ENCODE measurements around the gene ADGRA3. TPM values are rescaled to one million over a fixed set of nuclear protein-coding genes. Genes with fewer than 3 reads are reported as not detected.

ADGRA3 gene
- total RNA-seq, 1 experiment from 2014 or later, result 41.2 TPM

GRCh38 chr4:22483551-22483981 is 32.3 kb downstream of the ADGRA3 start:
- Histone ChIP-seq H3K36me3 (ENCODE audit: control insufficient read depth, insufficient read depth, low read length) (no peaks in the 10 kb centered on the region), H3K27ac (ENCODE audit: low read length) (no peak overlapping the region), H3K4me3 (ENCODE audit: low read depth in 2 of 2, low read length in 2 of 2) (no peak overlapping the region), H3K4me1 (ENCODE audit: control insufficient read depth, insufficient read depth, low read length) (peaks cover 12% of the 10 kb centered on the region), H3K27me3 (ENCODE audit: control insufficient read depth, insufficient read depth, low read length) (no peaks in the 10 kb centered on the region), H3K9me3 (ENCODE audit: control insufficient read depth, insufficient read depth, low read depth, low read length) (no peaks in the 10 kb centered on the region)
- ChIA-PET CTCF (no interaction called here), POLR2A (no interaction called here)
- DNase-seq (ENCODE audit: low read depth, low spot score) (no peak), ATAC-seq (no peak)
- no TSS peak for BruUV-seq (replicated peaks)
- intact Hi-C loops (cut with micrococcal nuclease; ENCODE audit: unreplicated experiment) (no loop called here), in situ Hi-C loops (cut with HindIII; ENCODE audit: low pct_unique_long_range_greater_than_20kb, low sequenced_read_pairs) (no loop called here)
- no peak for TF ChIP-seq POLR2AphosphoS5 (IDR thresholded peaks at IDR 0.05; ENCODE audit: low read depth, low read length)
- no peak for TF ChIP-seq SIN3A (IDR thresholded peaks at IDR 0.05; ENCODE audit: borderline replicate concordance, insufficient read depth, low read depth, low read length)
- no peak for TF ChIP-seq REST (IDR thresholded peaks at IDR 0.05; ENCODE audit: insufficient read depth in 1 of 2, low read depth in 2 of 2, low read length in 1 of 2)
- TF ChIP-seq TCF7L2 (IDR thresholded peaks at IDR 0.05; ENCODE audit: low read depth, low read length), result no peak
- no peak for TF ChIP-seq CTCF (IDR thresholded peaks at IDR 0.05)

- peaks cover 9% of the 10 kb centered on the region for H3K4me1 ChIP-seq (ENCODE audit: control insufficient read depth, insufficient read depth, low read length)
- CTCF ChIA-PET, result no interaction called here
- ATAC-seq (no peak), DNase-seq (ENCODE audit: low read depth, low spot score) (no peak)
- no peak overlapping the region for H3K27ac ChIP-seq (ENCODE audit: low read length)
- TF ChIP-seq POLR2AphosphoS5 (IDR thresholded peaks at IDR 0.05; ENCODE audit: low read depth, low read length) (no peak), TCF7L2 (IDR thresholded peaks at IDR 0.05; ENCODE audit: low read depth, low read length) (no peak), REST (IDR thresholded peaks at IDR 0.05; ENCODE audit: insufficient read depth in 1 of 2, low read depth in 2 of 2, low read length in 1 of 2) (no peak), CTCF (IDR thresholded peaks at IDR 0.05) (no peak), SIN3A (IDR thresholded peaks at IDR 0.05; ENCODE audit: borderline replicate concordance, insufficient read depth, low read depth, low read length) (no peak)
- in situ Hi-C loops (cut with HindIII; ENCODE audit: low pct_unique_long_range_greater_than_20kb, low sequenced_read_pairs), result no loop called here
- H3K27me3 ChIP-seq (ENCODE audit: control insufficient read depth, insufficient read depth, low read length), result no peaks in the 10 kb centered on the region
- H3K4me3 ChIP-seq (ENCODE audit: low read depth in 2 of 2, low read length in 2 of 2), result no peak overlapping the region
- no peaks in the 10 kb centered on the region for H3K36me3 ChIP-seq (ENCODE audit: control insufficient read depth, insufficient read depth, low read length)
- no TSS peak for BruUV-seq (replicated peaks)
- no peaks in the 10 kb centered on the region for H3K9me3 ChIP-seq (ENCODE audit: control insufficient read depth, insufficient read depth, low read depth, low read length)
- intact Hi-C loops (cut with micrococcal nuclease; ENCODE audit: unreplicated experiment), result no loop called here
- POLR2A ChIA-PET, result no interaction called here
Measured at GRCh38 chr4:22482250-22483127, 33.4 kb downstream of the ADGRA3 start.
